T47D (cell line): ENCODE measurements around the gene TRHDE.
"Not testable (repeated sequence)": the region's sequence is repeated elsewhere in the genome, so short reads cannot be mapped to it uniquely, and the experiment has no call there.

ENCODE experiments used
- DNase-seq, 2 experiments: peaks; one replicate each; pipeline versions ENCODE4 v3.0.0 to v3.0.0-alpha.2; 2011 to 2012; ENCODE audit warnings: low read depth in 1 of 2, low spot score in 1 of 2
- JUND ChIP-seq: IDR thresholded peaks from 2 replicates; pipeline ENCODE4 v1.6.1; 2012; ENCODE audit warnings: low read depth
- in situ Hi-C: cut with HindIII; loops from 2 replicates; pipeline ENCODE4 v1.10.0; 2016; ENCODE audit warnings: low sequenced_read_pairs, low pct_unique_long_range_greater_than_20kb

The TRHDE gene

DNA sequence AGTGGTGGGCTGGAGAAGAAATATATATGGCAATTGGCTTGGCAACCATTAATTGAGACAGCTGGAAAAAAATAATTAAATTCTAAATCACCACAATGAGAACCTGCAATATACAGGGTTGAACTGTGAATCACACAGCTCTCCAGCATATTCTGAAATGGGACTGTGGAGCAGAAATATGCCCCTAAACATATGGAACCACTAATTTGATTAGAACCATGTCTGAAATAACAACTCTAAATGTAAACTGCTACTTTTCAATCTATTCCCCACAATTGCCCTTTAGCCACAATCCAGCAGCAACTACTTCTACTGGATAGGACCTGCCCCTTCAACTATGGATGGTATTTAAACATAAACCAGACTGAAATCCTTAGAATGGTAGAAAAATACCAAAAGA is 330.4 kb downstream of the TRHDE start:
- DNase-seq: no peak
- no peak for TF ChIP-seq JUND
- in situ Hi-C loops: no loop called here

DNA sequence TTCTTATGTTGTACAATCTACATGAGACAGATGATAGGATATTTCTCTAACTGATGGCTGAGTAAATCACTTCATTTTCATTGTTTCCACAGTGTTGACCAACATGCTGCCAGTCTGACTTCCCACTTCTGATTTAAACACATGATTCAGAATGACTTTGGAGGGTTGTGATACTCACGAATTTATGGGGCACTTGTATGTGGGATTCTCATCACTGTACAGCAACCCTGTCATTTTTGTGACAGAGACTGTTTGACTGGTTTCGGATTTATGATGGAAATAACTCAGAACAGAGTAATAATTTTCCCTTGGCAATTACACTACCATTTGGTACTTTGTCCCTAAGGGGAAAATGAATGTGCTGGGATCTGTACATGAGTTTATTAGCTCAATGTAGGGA is 333.8 kb downstream of the TRHDE start:
- in situ Hi-C loops: no loop called here
- no peak for DNase-seq
- no peak for TF ChIP-seq JUND

- in situ Hi-C loops: no loop called here
- no peak for TF ChIP-seq JUND
- no peak for DNase-seq
Measured at GRCh38 chr12:72610342-72610741, 338.2 kb downstream of the TRHDE start.

GRCh38 chr12:72610854-72611358 is 338.7 kb downstream of the TRHDE start:
- in situ Hi-C loops: no loop called here
- no peak for DNase-seq
- no peak for TF ChIP-seq JUND

DNA sequence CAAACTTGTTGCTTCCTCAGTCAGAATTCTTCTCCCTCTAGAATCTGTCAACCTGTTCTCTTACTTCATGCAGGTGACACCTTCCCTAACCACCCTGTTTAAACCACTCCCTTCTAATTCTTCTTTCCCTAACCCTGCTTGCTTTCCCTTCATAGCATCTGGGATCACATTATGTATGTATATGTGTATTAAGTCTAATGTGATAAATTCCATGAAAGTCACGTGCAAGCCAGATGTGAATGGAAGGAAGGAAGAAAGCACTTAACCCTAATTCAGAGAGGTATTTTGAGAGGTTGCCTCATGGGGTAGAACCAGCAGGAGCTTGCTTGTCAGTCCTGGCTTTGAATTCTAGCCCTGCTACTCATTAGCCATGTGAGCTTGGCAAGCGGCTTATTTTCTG is 340.0 kb downstream of the TRHDE start:
- no peak for DNase-seq
- no peak for TF ChIP-seq JUND
- in situ Hi-C loops: no loop called here

- TF ChIP-seq JUND: no peak
- no peak for DNase-seq
- in situ Hi-C loops: no loop called here
Measured at GRCh38 chr12:72618764-72619163, 346.6 kb downstream of the TRHDE start.

DNA sequence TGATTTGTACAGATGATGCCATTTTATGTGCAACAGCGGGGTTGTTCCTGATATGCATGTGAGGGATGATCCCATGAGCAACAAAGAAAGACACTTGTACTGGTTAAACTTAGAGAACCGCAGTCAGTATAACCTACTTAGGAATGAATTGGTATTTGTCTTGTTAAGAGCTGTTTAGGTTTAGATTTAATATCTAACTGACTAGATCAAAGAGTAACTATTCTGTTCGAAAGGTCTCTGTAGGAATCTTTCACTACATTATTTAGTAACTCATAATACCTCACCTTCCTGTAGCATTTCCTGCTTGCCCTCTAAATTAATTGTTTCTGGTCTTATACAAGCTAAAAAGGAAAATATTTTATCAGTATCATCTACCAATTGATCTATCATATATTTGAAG is 350.4 kb downstream of the TRHDE start:
- no peak for TF ChIP-seq JUND
- DNase-seq: no peak
- in situ Hi-C loops: no loop called here

- DNase-seq: no peak
- in situ Hi-C loops: no loop called here
- TF ChIP-seq JUND: no peak
Measured at GRCh38 chr12:72631926-72632685, 359.9 kb downstream of the TRHDE start.

- TF ChIP-seq JUND: no peak
- DNase-seq: no peak
- in situ Hi-C loops: no loop called here
Measured at GRCh38 chr12:72642706-72643105, 370.5 kb downstream of the TRHDE start.

DNA sequence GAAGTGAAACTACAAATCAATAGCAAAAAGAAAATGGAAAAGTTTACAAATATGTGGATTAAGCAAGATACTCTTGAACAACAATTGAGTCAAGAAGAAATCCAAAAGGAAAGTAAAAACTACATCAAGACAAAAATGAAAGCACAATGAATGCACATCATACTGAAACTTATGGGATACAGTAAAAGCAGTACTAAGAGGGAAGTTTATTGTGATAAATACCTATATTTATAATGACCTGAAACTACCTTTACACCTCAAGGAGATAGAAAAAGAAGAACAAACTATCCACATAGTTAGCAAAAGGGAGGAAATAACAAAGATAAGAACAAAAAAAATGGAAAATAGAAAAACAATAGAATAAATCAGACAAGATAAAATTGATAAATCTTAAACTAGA is 375.0 kb downstream of the TRHDE start:
- TF ChIP-seq JUND: no peak
- no peak for DNase-seq
- in situ Hi-C loops: no loop called here

DNA sequence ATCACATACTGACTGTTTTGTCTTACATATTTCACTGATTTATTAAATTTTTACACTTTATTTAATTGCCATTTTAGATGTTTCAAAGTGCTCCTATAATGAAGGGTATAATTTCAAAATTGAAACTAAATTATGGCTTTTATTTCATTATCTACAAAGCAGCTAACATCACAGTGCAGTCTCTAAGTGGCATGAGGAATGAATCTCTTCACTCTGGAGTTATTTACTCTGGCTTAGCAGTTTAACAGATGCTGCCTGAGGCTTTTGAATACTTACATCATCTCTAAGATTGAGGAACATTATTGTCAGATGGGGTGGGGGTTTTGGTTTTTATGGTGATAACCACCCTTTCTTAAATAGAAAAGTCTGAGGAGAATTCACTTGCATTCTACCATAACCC is 386.4 kb downstream of the TRHDE start:
- peak in 1 of 2 experiments; percentile 19 for DNase-seq
- in situ Hi-C loops: no loop called here
- TF ChIP-seq JUND: no peak

- in situ Hi-C loops, DNase-seq: not testable (repeated sequence)
Measured at GRCh38 chr12:72660174-72660573, 388.0 kb downstream of the TRHDE start.

DNA sequence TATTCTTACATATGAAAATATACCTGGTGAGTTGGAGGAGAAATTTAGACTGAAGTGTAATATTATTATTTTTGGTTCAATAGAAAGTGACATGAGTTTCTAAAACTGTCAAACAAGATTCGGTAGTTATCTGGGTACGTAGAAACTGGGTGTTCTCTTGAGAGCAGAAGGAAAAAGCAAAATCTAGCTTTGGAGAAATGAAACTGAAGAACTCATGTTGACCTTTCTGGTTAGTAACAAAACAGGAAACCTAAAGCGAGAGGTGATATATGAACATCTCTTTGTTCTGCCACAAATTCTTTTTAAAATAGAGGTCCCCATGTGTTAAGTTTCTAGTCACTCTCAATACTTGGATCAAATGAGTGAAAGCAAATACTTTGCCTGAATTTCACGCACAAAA is 401.7 kb downstream of the TRHDE start:
- no peak for TF ChIP-seq JUND
- DNase-seq: no peak
- in situ Hi-C loops: no loop called here

- in situ Hi-C loops: no loop called here
- DNase-seq: no peak
- no peak for TF ChIP-seq JUND
Measured at GRCh38 chr12:72676556-72676955, 404.4 kb downstream of the TRHDE start.
